ENCODE measurements around the gene ARFGAP2.
A peak's percentile ranks its signal among the peaks of the same experiment; 100 is the strongest.

Gene ARFGAP2

GRCh38 chr11:47186700-47187695 lies 10.3 kb upstream of the ARFGAP2 start:
- DNase-seq, result peak; percentile 64

- DNase-seq, result peak; percentile 51
Measured at GRCh38 chr11:47186076-47186699, 9.5 kb upstream of the ARFGAP2 start, which contains the start of gene PACSIN3. PACSIN3 (minus strand) TSS chr11:47186434; CDS start chr11:47182727, 3,707 bp downstream.

- peak; percentile 66 for DNase-seq
Measured at GRCh38 chr11:47185305-47186075, 8.8 kb upstream of the ARFGAP2 start.

- DNase-seq, result no peak
Measured at GRCh38 chr11:47184711-47185304, 8.1 kb upstream of the ARFGAP2 start.

DNA sequence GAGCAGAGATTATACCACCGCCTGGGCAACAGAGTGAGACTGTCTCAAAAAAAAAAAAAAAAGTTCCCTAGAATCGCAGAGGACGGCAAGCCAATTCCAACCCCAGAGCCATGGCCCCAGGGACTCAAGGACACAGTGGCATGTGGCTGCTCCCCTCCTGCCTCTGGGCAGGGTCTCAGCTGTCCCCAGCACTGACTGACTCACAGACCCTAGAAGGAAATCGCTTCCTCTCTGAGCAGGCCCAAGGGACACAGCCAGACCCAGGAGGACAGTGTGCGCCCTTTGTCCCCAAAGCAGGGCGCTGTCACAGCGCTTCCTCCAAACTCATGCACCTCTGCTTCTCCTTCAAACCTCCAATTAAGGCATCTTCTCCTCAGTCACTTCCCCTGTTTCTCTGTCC lies 7.3 kb upstream of the ARFGAP2 start:
- DNase-seq, result no peak

DNA sequence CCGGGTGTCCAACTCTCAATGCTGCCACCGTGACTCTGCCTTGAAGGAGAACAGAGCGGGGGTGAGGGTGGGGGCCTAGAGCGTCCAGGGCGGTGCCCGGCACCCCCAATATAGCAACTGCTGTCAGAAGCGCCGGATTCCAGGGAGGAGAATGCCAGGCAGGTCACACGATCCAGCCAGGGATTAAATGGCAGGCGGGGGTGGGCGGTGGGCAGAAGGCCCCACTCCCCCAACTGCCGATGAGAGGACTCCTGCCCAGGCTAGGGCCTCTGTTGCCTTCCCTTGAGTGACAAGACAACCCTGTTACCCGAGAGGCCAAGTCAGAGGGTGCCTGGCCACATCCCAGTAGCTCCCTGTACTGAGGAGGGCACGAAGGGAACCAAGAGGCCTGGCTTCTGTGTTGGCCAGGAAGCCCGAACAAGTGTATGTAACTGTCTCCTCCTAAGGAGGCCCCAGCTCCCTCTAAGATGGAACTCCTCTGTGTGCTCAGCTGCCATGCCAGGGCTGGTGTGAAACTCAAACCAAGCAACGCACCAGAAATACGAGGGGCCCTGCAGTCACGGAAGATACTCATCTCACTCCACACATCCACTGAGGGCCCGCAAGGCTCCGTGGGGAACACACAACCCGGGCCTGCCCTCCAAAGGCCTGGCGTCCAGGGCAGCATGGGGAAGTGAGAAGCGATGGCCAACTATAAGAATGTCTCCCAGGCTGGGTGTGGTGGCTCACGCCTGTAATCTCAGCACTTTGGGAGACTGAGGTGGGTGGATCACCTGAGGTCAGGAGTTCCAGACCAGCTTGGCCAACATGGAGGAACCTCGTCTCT lies 6.6 kb upstream of the ARFGAP2 start:
- no peak for DNase-seq

DNA sequence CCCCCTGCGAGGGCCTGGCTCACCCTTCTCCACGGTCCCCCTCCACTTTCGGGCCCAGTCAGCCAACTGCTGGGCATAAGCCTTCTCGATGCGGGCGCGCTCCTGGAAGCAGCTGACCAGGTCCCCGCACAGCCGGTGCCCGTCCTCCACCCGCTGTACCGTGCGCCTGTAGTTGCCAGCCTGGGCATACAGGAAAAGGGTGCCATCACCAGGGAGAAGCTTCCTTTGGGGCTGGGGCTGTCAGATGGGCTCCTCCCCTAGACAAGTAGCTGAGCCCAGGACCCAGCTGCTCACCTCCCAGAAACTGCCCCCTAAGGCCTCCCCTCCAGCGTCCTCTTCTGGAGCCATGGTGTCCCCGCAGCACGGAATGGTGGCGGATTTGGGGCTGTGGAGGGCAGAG lies 5.7 kb upstream of the ARFGAP2 start:
- no peak for DNase-seq

GRCh38 chr11:47181271-47181670 lies 4.6 kb upstream of the ARFGAP2 start:
- DNase-seq, result no peak

GRCh38 chr11:47180006-47180787 lies 3.5 kb upstream of the ARFGAP2 start:
- no peak for DNase-seq

DNA sequence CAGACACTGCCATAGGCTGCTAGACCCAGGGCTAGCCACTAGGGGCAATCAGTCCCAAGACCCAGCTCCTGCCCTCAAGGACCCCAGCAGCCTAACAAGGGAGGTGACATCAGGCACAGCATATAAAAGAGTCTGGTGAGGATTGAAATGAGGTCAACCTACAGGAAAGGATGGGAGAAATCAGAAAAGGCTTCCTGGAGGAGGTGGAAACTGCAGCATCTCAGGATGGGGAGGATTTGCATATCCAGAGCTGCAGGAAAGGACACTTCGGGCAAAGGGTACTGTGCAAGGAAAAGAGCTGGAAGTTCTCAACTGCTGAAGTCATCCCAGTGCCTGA lies 2.9 kb upstream of the ARFGAP2 start:
- peak; percentile 50 for DNase-seq

DNA sequence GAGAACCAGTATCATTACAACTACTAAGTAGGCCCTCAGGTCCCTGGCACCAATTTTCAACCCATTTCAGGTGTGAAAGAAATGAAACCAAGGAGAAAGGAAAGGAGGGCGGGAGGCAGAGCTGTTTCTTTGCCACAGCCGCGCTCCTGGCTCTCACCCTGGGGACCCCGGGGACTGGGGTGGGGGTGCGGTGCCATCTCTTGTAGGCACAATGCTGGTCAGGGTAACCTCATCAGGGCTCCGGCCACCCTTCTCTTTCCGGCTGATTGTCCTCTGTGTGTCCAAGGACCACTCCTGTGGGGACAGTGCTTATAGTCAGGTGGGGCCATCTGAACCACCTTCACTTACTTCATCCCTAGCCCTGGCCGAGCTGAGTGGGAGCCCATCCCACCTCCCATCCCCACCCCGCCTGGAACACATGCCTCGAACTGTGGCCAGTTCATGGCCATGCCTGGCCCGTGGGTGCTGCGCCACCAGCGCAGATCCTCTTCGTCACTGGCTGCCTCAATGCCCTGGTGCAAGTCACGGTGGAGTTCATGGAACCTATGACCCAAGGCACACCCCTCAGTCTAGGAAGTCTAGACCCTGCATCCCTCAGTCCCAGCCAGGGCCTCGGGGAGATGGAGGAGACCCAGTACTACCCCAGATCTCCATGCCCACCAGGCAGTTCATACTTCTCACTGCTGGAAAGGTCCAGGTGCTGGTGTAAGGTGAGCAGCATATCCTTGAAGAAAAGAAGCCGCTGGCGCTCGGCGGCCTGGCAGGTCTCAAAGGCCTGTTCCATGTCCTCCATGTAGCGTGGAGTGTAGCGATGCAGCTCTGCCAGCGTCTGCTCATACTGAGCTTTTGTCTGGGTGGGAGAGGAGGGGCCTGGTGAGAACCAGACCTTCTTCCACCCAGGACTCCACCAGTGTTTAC lies 2.3 kb upstream of the ARFGAP2 start:
- DNase-seq, result no peak

DNA sequence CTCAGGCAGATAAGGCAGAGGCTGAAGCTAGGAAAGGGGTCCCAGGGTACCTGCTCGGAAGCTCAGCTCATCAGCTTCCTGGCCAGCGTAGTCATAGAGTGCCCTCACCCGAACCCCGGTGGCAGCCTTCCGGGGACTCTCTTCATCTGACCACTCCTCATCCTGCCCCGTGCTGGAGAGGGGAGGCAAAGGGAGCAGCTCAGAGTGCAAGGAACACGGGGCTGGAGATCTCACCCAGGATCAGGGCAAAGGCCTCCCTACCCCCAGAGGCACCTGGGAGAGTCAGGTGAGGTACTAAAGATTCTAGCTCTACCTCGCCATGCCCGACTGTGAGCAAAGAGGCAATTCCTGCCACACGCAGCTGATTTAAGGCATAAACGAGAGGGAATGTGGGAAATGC lies 1.6 kb upstream of the ARFGAP2 start:
- DNase-seq, result no peak

DNA sequence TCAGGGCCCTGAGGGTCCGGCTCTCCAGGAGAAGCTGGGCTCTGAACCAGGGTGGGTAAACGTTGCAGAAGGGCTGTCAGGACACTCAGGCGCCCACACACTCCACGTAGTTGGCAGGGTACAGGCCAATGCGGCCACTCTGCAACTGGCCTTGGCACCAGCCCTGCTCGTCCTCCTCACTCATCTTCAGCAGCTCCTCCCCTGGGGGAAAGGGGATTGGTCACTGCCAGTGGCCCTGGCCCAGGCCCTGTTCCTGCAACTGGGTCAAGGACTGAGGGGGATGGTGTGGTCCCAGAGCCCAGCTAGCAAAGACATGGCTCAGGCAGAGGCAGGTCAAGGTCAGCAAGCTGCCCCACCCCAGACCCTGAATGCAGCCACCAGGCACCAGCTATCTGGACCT lies 1.2 kb upstream of the ARFGAP2 start:
- DNase-seq, result no peak

DNA sequence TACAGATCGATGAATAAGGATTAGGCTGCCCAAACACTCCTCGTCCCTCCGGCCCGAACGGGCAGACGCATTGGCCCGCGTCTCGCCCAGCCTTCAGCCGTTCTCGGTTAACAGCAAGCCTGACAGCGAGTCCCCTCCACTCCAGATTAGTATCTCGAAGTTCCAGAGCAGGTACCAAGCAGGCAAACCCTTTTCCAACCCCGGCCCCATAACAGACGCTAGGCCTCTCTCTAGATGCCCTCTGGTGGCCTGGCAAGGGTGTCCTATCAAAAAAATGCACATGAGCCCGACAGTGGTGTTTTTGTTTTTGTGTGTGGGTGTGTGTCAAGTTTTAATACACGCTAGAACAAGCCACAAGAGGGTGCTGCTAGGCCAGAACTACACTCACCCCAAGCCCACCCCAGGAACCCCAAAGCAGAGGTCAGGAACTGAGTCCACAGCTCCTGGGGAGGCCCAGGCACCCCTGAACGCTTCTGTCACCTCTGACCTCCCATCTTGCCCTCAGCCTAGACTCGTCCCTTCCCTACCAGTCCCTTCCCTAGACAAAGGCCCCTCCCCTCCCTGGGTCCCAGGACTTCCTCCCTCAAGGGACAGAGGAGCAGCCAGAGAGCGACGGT lies 658 bp upstream of the ARFGAP2 start:
- DNase-seq, result peak; percentile 85

GRCh38 chr11:47175746-47176327 lies 842 bp downstream of the ARFGAP2 start:
- no peak for DNase-seq

DNA sequence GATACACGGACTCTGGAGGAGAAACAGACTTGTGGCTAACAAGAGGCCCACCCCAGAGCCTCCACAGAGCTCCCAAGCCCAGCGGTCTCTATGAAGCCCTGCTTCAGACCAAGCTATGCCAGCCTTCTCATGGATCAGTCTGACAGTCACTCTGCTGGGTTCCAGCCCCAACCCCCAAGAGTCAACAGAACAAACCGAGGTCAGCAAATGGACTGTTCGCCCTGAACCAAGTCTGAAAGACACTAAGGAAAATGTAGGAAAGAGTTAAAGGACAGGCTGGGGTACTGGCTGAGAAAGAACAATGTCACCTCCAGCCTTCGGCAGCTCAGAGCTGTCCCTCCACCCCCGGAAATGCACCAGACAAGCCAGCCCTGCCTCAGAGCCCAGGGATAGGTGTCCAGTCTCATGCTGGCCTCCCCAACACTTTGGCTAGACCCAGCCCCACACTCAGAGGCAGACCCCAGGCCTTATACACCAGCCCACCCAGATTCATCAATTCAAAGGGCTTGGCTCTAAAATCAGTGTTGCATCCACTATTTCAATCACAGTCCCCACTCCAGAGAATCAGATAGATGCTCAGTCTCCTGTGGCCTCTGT lies 3.8 kb downstream of the ARFGAP2 start:
- DNase-seq, result no peak

DNA sequence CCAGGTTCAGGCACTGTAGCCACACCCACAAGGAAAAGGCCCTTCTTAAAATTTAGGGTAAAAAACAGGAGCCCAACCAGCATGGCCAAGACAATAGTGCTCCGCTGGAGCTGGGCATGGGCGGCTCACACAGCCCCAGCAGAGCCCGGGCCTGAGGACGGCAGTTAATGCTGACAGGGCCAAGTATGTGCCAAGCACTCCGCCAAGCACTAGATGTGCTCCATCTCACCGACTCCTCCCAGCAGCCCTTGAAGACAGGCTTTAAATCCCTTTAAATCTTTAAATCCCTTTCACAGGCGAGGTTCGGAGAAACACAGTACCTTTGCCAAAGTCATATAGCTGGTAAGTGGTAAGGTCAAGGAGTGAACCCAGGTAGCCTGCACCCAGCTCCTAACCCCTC lies 4.8 kb downstream of the ARFGAP2 start:
- no peak for DNase-seq

DNA sequence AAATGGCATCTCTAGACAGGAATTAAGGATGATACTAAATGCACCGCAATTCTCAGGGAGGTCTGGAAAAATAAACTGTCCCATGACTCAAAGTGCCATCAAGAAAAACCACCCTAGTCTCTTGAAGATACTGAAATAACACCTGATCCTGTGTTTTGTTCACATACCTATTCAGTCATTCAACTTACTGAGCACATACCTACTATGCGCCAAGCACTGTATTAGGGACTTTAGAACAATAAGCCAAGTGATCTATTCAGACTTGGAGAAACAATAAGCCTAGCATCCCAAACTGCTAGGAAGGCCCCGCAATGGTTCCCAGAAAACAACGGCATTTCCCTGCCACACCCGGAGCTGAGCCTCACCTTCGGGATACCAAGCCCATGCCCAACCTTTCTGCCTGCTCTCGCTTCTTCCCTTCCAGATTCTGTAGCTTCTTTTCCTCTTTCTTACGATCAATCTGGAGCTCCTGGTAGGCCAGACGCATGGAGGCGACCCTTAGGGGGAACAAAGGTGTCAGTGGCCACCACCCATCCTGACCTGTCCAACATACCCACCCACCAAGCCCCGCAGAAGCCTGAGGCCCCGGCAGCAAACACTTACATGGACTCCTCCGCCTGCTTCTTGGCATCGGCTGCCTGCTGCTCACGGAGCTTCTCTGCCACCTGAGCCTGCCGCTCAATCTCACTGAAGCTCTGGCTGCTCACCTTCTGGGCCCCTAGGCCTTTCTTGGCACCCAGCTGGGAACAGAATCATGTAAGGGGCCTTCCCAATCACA lies 5.4 kb downstream of the ARFGAP2 start:
- DNase-seq, result no peak
